Measurements from ENCODE around the gene MOB3B.

The MOB3B gene

GRCh38 chr9:27331393-27331792 lies 198.2 kb downstream of the MOB3B start:
- DNase-seq: no peak

GRCh38 chr9:27329291-27329690 lies 200.3 kb downstream of the MOB3B start:
- DNase-seq: no peak

GRCh38 chr9:27328483-27328882 lies 201.1 kb downstream of the MOB3B start:
- no peak for DNase-seq

GRCh38 chr9:27311184-27311583 lies 218.4 kb downstream of the MOB3B start:
- DNase-seq: no peak

GRCh38 chr9:27310582-27310981 lies 219.0 kb downstream of the MOB3B start:
- DNase-seq: no peak

GRCh38 chr9:27308691-27309390 lies 220.8 kb downstream of the MOB3B start:
- DNase-seq: no peak

- no peak for DNase-seq
Measured at GRCh38 chr9:27304521-27304920, 225.1 kb downstream of the MOB3B start.

GRCh38 chr9:27303219-27303618 lies 226.4 kb downstream of the MOB3B start:
- DNase-seq: no peak

GRCh38 chr9:27297050-27297449 lies 232.6 kb downstream of the MOB3B start, which contains the start of gene EQTN:
EQTN (minus strand) TSS chr9:27297150; CDS start chr9:27297055, 95 bp downstream.
- no peak for DNase-seq

- DNase-seq: no peak
Measured at GRCh38 chr9:27293996-27294395, 235.6 kb downstream of the MOB3B start.

- no peak for DNase-seq
Measured at GRCh38 chr9:27292659-27293405, 236.8 kb downstream of the MOB3B start.

- DNase-seq: no peak
Measured at GRCh38 chr9:27291292-27291691, 238.3 kb downstream of the MOB3B start.

- DNase-seq: no peak
Measured at GRCh38 chr9:27282269-27282668, 247.3 kb downstream of the MOB3B start.

- DNase-seq: no peak
Measured at GRCh38 chr9:27280860-27281259, 248.8 kb downstream of the MOB3B start.

- DNase-seq: no peak
Measured at GRCh38 chr9:27280249-27280648, 249.4 kb downstream of the MOB3B start.

- no peak for DNase-seq
Measured at GRCh38 chr9:27279611-27280010, 250.0 kb downstream of the MOB3B start.

- DNase-seq: no peak
Measured at GRCh38 chr9:27278374-27278773, 251.2 kb downstream of the MOB3B start.

GRCh38 chr9:27276193-27277030 lies 253.2 kb downstream of the MOB3B start:
- no peak for DNase-seq

Measured in activated naive CD4-positive, alpha-beta T cell treated with Interleukin-2 at 50 U/mL for 16 hours (primary cell).